22Rv1 (cell line): Measurements from ENCODE around the gene POLR3GL.

Experiments
- H3K27ac ChIP-seq: fragments of 450-650 bp; 2 replicates; pipeline ENCODE4 v1.5.1; 2017
- ZFX ChIP-seq: fragments of 450-650 bp; IDR thresholded peaks from 2 replicates; pipeline ENCODE4 v1.6.1; 2017; ENCODE audit warnings: antibody characterized with exemption, borderline replicate concordance
- TF ChIP-seq, protein P1 (sequence below): fragments of 450-650 bp; IDR thresholded peaks from 2 replicates; pipeline ENCODE4 v1.5.1; 2017; ENCODE audit warnings: mild to moderate bottlenecking

The POLR3GL gene

DNA sequence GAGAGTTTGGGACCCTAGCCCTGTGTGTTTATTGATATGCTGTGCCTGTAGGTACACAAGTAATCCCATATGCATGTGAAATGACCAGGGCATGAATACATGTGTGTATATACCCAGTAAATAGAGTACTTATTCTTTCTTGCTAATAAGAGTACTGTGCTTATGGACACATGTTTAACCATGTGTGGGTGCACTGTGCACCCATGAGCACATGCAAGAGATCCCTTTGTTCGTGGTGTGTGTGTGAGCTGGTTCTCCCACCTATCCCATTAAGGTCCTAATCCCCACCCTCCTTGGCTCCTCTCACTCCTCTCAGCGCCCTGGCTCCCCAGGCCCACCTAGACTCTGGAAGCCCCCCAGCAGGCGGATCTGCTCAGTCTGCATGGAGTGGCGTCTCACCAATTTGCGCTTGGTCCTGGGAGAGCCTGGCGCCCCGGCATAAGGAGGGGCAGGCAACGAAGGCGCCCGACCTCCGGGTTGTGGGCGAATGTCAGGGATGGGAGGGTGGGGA is 4.5 kb upstream of the POLR3GL start:
- TF ChIP-seq, protein P1, sequence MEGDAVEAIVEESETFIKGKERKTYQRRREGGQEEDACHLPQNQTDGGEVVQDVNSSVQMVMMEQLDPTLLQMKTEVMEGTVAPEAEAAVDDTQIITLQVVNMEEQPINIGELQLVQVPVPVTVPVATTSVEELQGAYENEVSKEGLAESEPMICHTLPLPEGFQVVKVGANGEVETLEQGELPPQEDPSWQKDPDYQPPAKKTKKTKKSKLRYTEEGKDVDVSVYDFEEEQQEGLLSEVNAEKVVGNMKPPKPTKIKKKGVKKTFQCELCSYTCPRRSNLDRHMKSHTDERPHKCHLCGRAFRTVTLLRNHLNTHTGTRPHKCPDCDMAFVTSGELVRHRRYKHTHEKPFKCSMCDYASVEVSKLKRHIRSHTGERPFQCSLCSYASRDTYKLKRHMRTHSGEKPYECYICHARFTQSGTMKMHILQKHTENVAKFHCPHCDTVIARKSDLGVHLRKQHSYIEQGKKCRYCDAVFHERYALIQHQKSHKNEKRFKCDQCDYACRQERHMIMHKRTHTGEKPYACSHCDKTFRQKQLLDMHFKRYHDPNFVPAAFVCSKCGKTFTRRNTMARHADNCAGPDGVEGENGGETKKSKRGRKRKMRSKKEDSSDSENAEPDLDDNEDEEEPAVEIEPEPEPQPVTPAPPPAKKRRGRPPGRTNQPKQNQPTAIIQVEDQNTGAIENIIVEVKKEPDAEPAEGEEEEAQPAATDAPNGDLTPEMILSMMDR, result no peak
- TF ChIP-seq ZFX, result no peak
- no peak overlapping the region for H3K27ac ChIP-seq

DNA sequence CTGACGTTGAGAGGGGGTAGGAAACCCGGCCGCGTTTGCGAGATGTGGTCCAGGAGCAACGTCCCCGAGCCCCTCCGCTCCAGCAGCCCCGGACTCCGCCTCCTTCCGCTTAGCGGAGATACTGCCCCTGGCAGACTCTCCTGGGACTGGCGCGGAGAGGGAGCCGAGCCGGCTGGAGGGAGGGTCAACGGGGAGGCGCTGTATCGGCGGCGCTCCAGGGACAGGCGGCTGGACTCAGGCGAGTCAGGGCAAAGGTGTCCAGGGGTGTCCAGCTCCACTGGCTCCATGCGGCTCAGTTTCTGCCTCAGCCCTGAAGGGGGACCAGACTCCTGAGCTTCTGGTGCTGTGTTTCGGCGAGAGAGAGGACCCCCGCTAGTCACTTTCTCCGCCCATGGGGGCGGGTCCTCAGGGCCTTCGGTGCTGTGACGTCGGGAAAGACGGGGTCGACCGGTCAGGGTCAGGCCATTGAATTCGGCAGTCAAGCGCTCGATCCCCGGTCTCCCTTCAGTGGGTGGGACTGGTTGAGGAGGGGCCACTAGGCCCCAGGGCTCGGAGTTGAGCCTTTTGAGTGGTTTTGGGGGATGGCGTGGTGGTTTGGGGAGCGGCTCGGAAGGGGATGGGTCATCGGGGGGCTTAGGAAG is 3.9 kb upstream of the POLR3GL start:
- no peak overlapping the region for H3K27ac ChIP-seq
- TF ChIP-seq, protein P1, result no peak
- no peak for TF ChIP-seq ZFX

DNA sequence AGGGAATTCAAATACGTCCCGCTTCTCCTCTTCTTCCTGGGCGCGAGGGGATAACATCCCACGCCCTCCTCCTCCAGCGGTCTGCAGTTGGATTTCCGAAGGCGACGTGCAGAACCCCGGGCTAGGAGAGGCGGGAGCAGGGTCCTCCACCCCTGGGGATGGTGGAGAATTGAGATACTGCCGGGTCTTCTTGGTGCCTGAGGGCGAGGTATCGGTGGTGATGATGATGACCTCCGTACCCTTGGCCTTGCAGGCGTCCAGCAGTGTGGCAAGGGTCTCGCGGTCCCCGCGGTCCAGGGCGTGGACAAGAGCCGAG is 3.4 kb upstream of the POLR3GL start:
- H3K27ac ChIP-seq, result no peak overlapping the region

DNA sequence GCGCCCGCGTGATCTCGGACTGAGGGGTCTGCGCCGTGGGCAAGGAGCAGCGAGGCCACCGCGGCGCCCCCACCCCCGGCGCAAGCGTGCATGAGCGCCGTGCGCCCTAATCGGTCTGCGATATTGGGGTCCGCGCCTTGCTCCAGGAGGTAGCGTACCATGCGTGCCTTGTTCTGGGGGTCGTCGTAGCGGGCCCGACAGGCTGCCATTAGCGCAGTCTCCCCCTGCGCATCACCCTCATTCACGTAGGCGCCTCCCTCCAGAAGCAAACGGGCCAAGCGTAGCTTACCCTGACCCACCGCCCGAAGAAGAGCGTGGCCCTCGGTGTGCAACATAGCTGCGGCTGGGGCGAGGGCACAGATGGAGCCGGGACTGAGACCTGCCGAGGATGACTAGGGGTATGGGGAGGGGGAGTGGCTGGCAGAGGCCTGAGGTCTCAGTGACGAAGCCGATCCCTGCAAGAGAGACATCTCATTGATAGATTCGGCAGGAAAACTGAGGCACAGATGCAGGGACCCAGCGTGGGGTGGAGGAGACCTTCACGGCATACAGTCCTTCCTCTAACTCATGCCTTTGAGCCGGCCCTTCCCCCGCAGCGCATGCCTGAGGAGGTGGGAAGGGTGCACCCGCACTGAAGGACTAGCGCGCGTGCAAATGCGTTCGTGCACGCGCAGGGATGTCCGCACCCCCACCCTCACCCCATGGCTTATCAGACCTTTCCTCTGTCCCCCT is 2.9 kb upstream of the POLR3GL start:
- TF ChIP-seq, protein P1, result no peak
- no peak for TF ChIP-seq ZFX
- peak overlapping the region; percentile 94 for H3K27ac ChIP-seq

More for the DNA sequence above, 3.4 kb upstream of the POLR3GL start:
- TF ChIP-seq, protein P1, result no peak
- TF ChIP-seq ZFX, result no peak

DNA sequence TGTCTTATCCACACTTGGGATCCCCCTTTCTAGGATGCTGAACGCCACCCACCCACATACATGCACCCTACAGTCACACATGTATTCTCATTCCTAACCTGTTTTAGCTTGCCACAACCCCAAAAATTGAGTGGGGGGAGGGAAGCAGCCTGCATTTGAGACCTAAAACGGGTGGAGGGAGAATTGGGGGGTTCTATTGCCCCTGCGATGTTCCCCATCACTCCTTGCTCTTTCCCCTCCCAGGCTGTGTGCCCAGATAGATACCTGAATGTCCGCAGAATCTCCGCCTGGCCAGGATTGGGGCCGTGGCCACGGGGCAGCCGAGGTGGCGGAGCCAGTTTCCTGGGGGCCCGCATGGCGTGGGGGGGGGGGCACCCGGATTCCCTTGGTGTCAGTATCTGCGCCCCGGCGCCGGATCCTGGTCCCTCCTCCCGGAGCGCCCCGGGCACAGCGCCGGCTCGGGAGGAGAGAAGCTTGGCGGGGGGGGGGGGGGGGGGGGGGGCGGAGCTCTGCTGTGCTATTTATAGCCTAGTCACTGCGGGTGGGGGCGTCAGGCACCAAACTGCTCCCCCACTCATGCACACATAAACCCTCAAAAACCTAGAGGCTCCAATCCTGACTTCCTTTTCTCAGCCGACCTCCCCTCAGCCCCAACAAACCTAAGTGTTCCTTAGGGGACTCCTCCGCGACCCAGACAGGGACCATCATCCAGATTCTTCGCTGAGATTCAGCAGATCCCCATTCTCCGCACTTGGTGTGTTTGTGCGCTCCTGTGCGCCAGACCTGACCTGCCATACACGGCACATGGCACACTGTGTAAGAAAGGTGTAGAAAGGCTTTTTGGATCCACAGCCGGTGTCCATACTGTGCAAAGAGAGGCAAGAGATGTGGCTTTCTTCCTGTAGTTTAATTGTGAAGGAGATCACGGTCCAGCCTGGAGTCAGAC is 2.1 kb upstream of the POLR3GL start:
- H3K27ac ChIP-seq, result peak overlapping the region; percentile 94
- TF ChIP-seq ZFX, result no peak
- TF ChIP-seq, protein P1, result no peak

DNA sequence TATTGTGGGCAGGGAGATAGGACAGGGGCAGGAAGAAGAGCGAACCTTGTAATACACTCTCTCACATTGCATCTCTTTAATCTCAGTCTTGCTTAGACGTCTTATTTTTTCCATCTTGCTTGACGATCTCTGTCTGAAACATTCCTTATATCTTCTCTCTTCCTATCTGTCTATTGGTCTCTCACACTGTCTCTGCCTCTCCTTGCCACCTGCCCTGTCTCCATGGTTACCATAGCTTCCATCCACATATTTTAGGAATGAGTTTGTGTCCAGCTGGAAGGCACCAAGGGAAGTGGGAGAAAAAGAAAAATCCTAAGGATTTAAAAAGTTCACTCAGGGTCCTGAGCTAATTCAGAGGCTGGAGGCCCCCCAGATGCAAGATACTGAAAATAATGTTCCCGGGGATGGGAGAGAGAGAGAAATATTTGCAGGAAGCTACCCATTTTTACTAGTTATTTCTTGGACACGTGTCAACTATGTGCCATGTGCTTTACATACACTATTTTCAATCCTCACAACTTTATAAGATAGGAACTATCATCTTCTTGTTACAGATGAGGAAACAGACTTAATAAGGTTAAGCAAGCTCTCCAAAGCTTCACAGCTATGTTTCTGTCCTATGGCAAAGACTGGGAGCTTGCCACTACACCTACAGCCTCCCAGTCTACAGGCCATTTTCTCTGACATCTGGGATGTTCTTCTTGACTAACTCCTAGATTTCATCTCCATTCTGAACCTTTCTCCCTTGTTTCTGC is 1.0 kb upstream of the POLR3GL start:
- H3K27ac ChIP-seq, result peak overlapping the region; percentile 94

More for the DNA sequence above, 1.0 kb upstream of the POLR3GL start:
- TF ChIP-seq, protein P1, result no peak
- TF ChIP-seq ZFX, result no peak
